Keratinocyte (primary cell): Measurements from ENCODE around the gene COMT. TPM values are rescaled to one million over a fixed set of nuclear protein-coding genes. Genes with fewer than 3 reads are reported as not detected.

ENCODE experiments used
- DNase-seq: peaks from one replicate; pipeline ENCODE4 v3.0.0-alpha.2; 2011; ENCODE audit warnings: low read depth, missing footprints, low spot score
- FAIRE-seq: peaks from 2 replicates; lab custom pipeline; 2011; peaks lifted over from hg19 to GRCh38; lab: Jason Lieb, UNC
- H2AFZ ChIP-seq: 2 replicates; pipeline ENCODE4 v1.6.0; 2012; ENCODE audit warnings: low read length, control low read depth, inconsistent platforms; ENCODE audit not compliant: control insufficient read depth
- H3K27ac ChIP-seq: 2 replicates; pipeline ENCODE4 v1.5.1; 2011; ENCODE audit warnings: low read length; ENCODE audit not compliant: control insufficient read depth, insufficient read depth
- H3K27me3 ChIP-seq: 3 replicates; pipeline ENCODE4 v1.6.0; 2011; ENCODE audit warnings: low read length; ENCODE audit not compliant: control insufficient read depth, insufficient read depth; ENCODE audit errors: extremely low read depth
- H3K36me3 ChIP-seq, 2 experiments: 2 replicates in 1 of 2; 3 replicates in 1 of 2; pipeline ENCODE4 v1.5.1; 2011; ENCODE audit warnings: low read length in 2 of 2, mild to moderate bottlenecking in 1 of 2; ENCODE audit not compliant: control insufficient read depth in 2 of 2, insufficient read depth in 2 of 2; ENCODE audit errors: extremely low read depth in 1 of 2
- H3K4me1 ChIP-seq: 3 replicates; pipeline ENCODE4 v1.5.1; 2011; ENCODE audit warnings: low read length; ENCODE audit not compliant: control insufficient read depth, insufficient read depth; ENCODE audit errors: extremely low read depth
- H3K4me2 ChIP-seq: 3 replicates; pipeline ENCODE4 v1.6.0; 2011; ENCODE audit warnings: low read depth, low read length; ENCODE audit not compliant: control insufficient read depth, insufficient read depth; ENCODE audit errors: extremely low read depth
- H3K4me3 ChIP-seq, 3 experiments: fragments of 200-600 bp in 1 of 3; sonication (generic) in 1 of 3; 2 replicates in 2 of 3; 3 replicates in 1 of 3; pipeline ENCODE4 v1.5.1; 2011 to 2016; ENCODE audit warnings: low read length in 3 of 3, mild to moderate bottlenecking in 3 of 3, control low read depth in 2 of 3, inconsistent platforms in 1 of 3, low read depth in 1 of 3, mixed read lengths in 1 of 3, mixed run types in 1 of 3, moderate library complexity in 1 of 3; ENCODE audit not compliant: control insufficient read depth in 2 of 3, insufficient read depth in 2 of 3; ENCODE audit errors: extremely low read depth in 1 of 3
- H3K79me2 ChIP-seq: 2 replicates; pipeline ENCODE4 v1.6.0; 2012; ENCODE audit warnings: low read length; ENCODE audit not compliant: control insufficient read depth, insufficient read depth
- H3K9ac ChIP-seq: 3 replicates; pipeline ENCODE4 v1.6.0; 2011; ENCODE audit warnings: low read length; ENCODE audit not compliant: control insufficient read depth, insufficient read depth; ENCODE audit errors: extremely low read depth
- H3K9me1 ChIP-seq: 3 replicates; pipeline ENCODE4 v1.6.0; 2011; ENCODE audit warnings: low read length; ENCODE audit not compliant: control insufficient read depth, insufficient read depth; ENCODE audit errors: extremely low read depth
- H3K9me3 ChIP-seq: 2 replicates; pipeline ENCODE4 v1.5.1; 2012; ENCODE audit warnings: low read depth, low read length; ENCODE audit not compliant: control insufficient read depth
- H4K20me1 ChIP-seq: 3 replicates; pipeline ENCODE4 v1.6.0; 2011; ENCODE audit warnings: low read length; ENCODE audit not compliant: control insufficient read depth, insufficient read depth; ENCODE audit errors: extremely low read depth
- CTCF ChIP-seq, 3 experiments: IDR thresholded peaks in 1 of 3; conservative IDR thresholded peaks in 1 of 3; optimal IDR thresholded peaks in 1 of 3; 2 replicates in 2 of 3; 3 replicates in 1 of 3; pipeline versions ENCODE3 to v1.5.1; 2011; ENCODE audit warnings: low read length in 3 of 3, mild to moderate bottlenecking in 3 of 3, moderate library complexity in 2 of 3, control low read depth in 1 of 3, inconsistent platforms in 1 of 3; ENCODE audit not compliant: insufficient read depth in 2 of 3; ENCODE audit errors: extremely low read depth in 1 of 3
- EZH2 ChIP-seq: IDR thresholded peaks from one replicate; pipeline ENCODE4 v1.6.1; 2012; ENCODE audit warnings: inconsistent platforms, mild to moderate bottlenecking, low read length, moderate library complexity
- dilution Hi-C: fragments of 300-500 bp; cut with MboI; formaldehyde crosslinking; loops from one replicate; pipeline ENCODE4 v1.7.0; 2020; ENCODE audit warnings: low sequenced_read_pairs; ENCODE audit not compliant: extremely low pct_ligation_motif_present
- polyA plus RNA-seq, 5 experiments: library from polyadenylated mRNA; depleted of rRNA in 3 of 5; stranded (reverse) in 3 of 5; stranded (forward) in 1 of 5; unstranded in 1 of 5; fragments of >200 nt; gene quantifications; 1 replicate in 1 of 5; 2 replicates in 3 of 5; 3 replicates in 1 of 5; pipeline versions ENCODE4 v1.2.1 to v1.2.3, GENCODE V29; 2011 to 2012; ENCODE audit warnings: missing spikeins in 2 of 5, low read depth in 1 of 5, low replicate concordance in 1 of 5

Gene COMT
- polyA plus RNA-seq, 1 donor (not counting 4 experiments of a cell fraction or from before 2014, with no cell fraction given): 139 TPM

GRCh38 chr22:20009018-20009491, 67.5 kb downstream of the COMT start:
- no peak for TF ChIP-seq CTCF (optimal IDR thresholded peaks at IDR 0.05 in 1 of 3, IDR thresholded peaks at IDR 0.05 in 1 of 3, conservative IDR thresholded peaks at IDR 0.05 in 1 of 3; ENCODE audit: extremely low read depth in 1 of 3, insufficient read depth in 2 of 3, low read length in 3 of 3)
- TF ChIP-seq EZH2: no peak
- Histone ChIP-seq H3K9me1 (peaks cover 3% of the 10 kb centered on the region), H3K27me3 (no peaks in the 10 kb centered on the region), H3K4me2 (no peak overlapping the region), H3K4me1 (peaks cover 5% of the 10 kb centered on the region), H3K79me2 (no peaks in the 10 kb centered on the region), H3K27ac (no peak overlapping the region), H3K36me3 (no peaks in the 10 kb centered on the region), H4K20me1 (no peaks in the 10 kb centered on the region), H3K9ac (no peak overlapping the region), H2AFZ (no peak overlapping the region), H3K4me3 (no peak overlapping the region), H3K9me3 (no peaks in the 10 kb centered on the region)
- FAIRE-seq (no peak), DNase-seq (no peak)
- dilution Hi-C loops: no loop called here

GRCh38 chr22:20009582-20010306, 68.2 kb downstream of the COMT start:
- Histone ChIP-seq H3K9me1 (peaks cover 3% of the 10 kb centered on the region), H3K4me2 (no peak overlapping the region), H3K9ac (no peak overlapping the region), H3K4me3 (no peak overlapping the region), H2AFZ (no peak overlapping the region), H3K79me2 (no peaks in the 10 kb centered on the region), H3K27me3 (no peaks in the 10 kb centered on the region), H3K9me3 (no peaks in the 10 kb centered on the region), H3K27ac (no peak overlapping the region), H3K36me3 (no peaks in the 10 kb centered on the region), H4K20me1 (no peaks in the 10 kb centered on the region), H3K4me1 (peaks cover 5% of the 10 kb centered on the region)
- dilution Hi-C loops: no loop called here
- no peak for TF ChIP-seq EZH2
- no peak for TF ChIP-seq CTCF (optimal IDR thresholded peaks at IDR 0.05 in 1 of 3, IDR thresholded peaks at IDR 0.05 in 1 of 3, conservative IDR thresholded peaks at IDR 0.05 in 1 of 3; ENCODE audit: extremely low read depth in 1 of 3, insufficient read depth in 2 of 3, low read length in 3 of 3)
- DNase-seq (no peak), FAIRE-seq (no peak)
